ENCODE measurements around the gene HIVEP3.

- TF ChIP-seq, protein P1, sequence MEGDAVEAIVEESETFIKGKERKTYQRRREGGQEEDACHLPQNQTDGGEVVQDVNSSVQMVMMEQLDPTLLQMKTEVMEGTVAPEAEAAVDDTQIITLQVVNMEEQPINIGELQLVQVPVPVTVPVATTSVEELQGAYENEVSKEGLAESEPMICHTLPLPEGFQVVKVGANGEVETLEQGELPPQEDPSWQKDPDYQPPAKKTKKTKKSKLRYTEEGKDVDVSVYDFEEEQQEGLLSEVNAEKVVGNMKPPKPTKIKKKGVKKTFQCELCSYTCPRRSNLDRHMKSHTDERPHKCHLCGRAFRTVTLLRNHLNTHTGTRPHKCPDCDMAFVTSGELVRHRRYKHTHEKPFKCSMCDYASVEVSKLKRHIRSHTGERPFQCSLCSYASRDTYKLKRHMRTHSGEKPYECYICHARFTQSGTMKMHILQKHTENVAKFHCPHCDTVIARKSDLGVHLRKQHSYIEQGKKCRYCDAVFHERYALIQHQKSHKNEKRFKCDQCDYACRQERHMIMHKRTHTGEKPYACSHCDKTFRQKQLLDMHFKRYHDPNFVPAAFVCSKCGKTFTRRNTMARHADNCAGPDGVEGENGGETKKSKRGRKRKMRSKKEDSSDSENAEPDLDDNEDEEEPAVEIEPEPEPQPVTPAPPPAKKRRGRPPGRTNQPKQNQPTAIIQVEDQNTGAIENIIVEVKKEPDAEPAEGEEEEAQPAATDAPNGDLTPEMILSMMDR (IDR thresholded peaks at IDR 0.05): no peak
- TF ChIP-seq POLR2A (IDR thresholded peaks at IDR 0.05): no peak
These were observed 36.9 kb upstream of the HIVEP3 start for GRCh38 chr1:41955461-41956159.

Measured in esophagus squamous epithelium (tissue), 4 donors.